Measurements from ENCODE around the gene ZNF410. TPM values are rescaled to one million over a fixed set of nuclear protein-coding genes. Genes with fewer than 3 reads are reported as not detected.
"Not testable (repeated sequence)": the region's sequence is repeated elsewhere in the genome, so short reads cannot be mapped to it uniquely, and the experiment has no call there.

The ZNF410 gene, protein sequence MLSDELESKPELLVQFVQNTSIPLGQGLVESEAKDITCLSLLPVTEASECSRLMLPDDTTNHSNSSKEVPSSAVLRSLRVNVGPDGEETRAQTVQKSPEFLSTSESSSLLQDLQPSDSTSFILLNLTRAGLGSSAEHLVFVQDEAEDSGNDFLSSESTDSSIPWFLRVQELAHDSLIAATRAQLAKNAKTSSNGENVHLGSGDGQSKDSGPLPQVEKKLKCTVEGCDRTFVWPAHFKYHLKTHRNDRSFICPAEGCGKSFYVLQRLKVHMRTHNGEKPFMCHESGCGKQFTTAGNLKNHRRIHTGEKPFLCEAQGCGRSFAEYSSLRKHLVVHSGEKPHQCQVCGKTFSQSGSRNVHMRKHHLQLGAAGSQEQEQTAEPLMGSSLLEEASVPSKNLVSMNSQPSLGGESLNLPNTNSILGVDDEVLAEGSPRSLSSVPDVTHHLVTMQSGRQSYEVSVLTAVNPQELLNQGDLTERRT
- 62.0 TPM for total RNA-seq

DNA sequence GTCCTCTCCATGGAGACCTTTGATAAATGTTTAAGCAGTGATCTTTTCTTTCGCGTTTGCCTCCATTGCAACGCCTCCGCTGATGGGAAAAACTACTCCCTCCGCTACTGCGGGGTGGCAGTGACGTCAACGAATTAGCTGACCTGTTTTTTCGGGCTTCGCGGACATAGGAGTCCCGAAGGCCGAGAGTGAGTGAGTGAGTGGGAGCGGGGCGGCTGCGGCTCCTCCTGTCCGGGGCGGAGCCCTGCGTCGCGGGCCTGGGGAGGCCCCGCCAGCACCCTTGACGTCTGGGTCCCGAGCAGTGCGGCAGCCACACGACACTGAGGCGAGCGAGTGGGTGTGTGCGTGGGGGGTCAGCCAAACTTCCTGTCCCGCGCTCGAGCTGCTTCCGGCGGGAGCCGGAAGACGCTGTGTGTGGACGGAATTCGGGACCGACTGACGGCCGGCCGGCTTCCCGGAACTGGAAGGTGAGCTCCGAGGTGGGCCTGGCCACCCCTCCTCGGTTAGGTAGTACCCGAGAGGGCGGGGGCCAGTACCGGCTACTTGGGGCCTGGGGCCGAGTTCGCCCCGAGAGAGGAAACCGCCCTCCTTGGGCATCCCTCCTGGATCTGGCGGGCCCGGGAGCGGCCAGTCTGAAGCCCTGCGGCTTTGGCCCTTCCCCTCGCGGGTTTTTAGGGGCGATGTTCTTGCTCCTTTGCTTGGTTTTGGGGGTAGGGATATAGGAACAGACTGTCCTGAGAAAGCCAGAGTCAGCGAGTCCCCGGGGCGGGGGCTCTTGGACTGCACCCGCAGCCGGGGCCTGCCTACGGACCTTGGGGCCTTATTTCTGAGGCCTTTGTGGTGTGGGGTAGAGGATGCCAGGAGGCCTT is at the start of gene ZNF410:
Gene ZNF410, plus strand, starts transcription at position 411 of the 869 bp plus-strand sequence. CDS start 5,317 bp downstream, outside the sequence.
- peak; percentile 97 for DNase-seq

DNA sequence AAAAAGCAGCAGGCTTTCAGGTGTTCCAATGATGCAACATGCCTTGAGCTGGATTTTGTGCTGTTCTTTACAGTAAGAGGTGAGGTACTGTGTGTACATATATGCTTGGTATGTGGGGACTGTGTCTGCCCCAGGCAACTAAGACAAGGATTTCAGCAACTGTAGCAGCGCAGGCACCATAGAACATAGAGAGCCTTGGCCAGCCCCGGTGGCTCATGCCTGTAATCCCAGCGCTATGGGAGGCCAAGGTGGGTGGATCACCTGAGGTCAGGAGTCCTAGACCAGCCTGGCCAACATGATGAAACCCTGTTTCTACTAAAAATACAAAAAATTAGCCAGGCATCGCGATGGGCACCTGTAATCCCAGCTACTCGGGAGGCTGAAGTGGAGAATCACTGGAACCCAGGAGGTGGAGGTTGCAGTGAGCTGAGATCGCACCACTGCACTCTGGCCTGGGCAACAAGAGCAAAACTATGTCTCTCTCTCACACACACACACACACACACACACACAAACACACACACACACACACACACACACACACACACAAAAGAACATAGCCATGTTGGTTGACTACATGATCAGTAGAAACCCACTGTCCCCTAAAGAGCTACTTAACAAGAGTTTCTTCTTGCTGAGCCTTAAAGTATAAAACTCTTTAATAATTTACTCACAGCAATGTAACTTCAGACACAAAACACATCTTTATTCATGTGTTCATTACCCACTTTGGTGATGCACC is 48.2 kb upstream of the ZNF410 start:
- DNase-seq, result not testable (repeated sequence)

DNA sequence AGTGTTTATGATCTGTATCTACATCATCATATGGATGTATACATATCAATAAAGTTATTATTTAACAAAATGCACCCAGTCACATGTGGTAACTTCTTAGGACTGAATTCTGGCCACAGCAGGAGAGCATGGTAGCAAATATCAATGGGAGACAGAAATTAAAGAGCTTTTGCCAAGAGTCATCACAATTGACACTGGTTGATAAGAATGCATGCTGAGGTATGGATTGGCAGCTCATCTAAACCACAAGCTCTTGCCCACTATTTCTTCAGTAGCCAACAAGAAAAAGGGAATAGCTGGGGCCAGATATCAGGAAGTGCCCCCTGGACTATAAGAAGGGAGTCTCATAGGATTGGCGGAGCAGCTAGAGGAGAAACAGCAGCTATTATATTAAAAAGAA is 44.5 kb upstream of the ZNF410 start:
- DNase-seq, result no peak

DNA sequence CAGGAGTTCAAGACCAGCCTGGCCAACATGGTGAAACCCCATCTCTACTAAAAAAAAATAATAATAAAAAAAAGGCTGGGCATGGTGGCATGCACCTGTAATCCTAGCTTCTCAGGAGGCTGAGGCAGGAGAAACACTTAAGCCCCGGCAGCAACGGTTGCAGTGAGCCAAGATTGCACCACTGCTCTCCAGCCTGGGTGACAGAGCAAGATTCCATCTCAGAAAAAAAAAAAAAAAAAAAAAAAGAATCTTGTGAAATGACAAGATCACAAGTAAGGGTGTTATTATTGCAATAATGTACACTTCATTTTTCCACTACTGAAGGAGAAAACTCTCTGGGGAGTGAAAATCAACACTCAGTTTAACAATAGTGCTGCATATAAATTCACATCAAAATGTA is 43.8 kb upstream of the ZNF410 start:
- no peak for DNase-seq

DNA sequence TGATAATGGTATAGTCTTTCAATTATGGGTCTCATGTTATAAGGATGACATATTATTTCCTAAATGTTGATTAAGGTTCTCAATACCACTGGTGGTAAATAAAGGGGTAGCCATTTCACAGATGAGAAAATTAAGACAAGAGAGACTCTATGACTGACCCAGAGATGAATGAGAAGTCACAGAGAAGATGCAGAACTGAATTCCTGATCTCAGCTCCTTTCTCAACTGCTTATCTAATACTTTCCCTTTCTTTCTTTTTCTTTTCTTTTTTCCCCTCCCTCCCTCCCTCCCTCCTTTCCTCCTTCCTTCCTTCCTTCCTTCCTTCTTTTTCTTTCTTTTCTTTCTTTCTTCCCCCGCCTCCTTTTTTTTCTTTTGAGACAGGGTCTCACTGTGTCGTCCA is 43.4 kb upstream of the ZNF410 start:
- no peak for DNase-seq

DNA sequence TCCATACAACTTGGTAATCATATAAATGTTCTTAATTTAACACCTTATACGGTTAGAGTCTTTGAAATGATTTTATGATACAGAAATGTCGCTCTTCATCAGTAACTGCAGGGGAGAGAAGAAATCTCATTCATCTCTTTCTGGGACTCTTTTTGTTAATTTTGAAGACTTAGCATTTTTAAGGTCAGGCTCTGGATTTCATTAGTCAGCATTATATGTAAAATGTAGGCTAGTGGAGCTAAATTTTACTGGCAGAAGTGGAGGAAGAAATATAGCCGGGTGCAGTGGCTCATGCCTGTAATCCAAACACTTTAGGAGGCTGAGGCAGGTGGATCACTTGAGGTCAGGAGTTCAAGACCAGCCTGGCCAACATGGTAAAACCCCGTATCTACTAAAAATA is 39.7 kb upstream of the ZNF410 start:
- no peak for DNase-seq

DNA sequence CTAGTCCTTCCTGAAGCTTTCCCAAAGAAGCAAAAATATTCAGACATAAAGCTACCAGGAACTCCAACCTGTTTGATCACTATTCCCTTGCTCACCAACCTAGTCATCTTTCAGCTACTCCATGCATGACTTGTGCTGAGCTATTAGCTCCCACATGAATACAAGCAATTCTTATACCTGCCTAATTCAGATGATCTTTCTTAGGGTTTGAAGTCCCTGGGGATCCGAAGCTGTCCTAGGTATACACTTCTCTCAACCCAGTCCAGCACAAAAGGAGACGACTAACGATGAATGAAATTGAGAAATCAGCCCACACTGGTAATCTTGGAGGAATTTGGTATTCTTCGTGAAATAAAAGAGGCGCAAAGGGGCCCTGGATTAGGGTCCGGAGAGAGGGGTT is 35.7 kb upstream of the ZNF410 start:
- peak; percentile 50 for DNase-seq

DNA sequence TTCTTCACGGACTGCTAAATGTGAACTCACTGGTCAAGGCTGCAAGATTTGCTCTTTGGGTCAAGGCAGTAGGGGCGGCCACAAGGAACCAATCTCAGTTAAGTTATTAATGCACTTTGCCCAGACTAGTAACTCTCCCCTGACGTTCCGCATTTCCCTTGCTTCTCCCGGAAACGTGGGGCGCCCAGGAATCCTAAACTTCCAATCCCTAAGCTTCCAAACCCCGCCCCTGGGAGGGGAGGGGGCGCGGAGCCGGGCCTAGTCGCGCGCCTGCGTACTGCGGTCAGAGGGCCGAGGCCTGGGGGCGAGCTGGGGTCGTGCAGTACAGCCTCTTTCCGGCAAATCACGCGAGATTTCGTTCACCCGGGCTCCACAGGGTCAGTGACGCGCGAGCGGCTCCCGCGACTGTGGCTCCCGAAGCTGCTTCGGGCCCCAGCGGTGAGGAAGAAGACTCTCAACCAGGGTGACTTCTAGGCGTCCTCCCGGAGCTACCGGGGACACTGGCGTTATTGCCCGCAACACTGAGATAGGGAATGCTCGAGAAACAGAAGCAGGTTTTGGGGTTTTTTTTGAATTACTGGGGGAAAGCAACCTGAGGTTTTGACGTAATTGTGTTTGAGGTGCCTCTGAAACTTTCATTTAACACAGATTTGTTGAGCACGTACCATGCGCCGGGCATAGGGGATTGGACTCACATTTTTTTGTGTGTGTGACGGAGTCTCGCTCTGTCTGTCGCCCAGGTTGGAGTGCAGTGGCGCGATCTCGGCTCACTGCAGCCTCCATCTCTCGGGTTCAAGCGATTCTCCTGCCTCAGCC is 34.9 kb upstream of the ZNF410 start, which contains the start of gene PTGR2:
Gene PTGR2, plus strand, starts transcription at position 265 of the 816 bp plus-strand sequence. CDS start 7,032 bp downstream, outside the sequence.
- DNase-seq, result peak; percentile 99

DNA sequence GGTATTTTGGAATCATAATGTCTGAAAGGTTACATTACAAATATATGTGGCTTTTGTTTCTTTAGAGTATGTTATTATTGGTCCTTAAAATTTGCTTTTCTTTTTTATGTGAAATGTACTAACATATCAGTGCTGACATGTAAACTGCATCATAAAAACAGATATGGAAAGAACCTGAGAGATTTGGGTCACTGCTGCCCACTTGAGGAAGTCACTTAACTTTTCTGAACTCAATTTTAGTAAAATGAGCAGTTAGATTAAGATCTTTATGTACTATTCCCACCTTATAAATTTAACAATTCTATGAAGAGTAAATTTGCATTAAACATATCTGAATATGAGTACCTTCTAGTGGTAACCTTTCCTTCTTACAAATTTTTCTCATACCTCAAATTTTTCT is 27.5 kb upstream of the ZNF410 start:
- no peak for DNase-seq

DNA sequence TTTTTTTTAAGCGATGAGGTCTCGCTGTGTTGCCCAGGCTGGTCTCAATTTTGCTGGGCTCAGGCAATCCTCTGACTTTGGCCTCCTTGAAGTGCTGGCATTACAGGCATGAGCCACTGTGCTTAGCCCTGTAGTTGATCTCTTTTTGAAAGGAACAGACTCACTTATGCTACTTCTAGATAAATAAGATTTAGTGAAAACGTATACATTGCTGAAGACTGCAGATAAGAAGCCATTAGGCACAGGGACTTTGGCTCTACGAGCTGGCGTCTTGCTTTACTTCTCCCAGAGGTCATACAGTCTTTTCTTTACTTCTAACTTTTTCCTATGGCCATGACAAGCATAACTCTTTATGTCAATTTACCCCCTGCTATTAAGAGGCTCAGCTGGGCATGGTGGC is 25.6 kb upstream of the ZNF410 start:
- DNase-seq, result no peak

DNA sequence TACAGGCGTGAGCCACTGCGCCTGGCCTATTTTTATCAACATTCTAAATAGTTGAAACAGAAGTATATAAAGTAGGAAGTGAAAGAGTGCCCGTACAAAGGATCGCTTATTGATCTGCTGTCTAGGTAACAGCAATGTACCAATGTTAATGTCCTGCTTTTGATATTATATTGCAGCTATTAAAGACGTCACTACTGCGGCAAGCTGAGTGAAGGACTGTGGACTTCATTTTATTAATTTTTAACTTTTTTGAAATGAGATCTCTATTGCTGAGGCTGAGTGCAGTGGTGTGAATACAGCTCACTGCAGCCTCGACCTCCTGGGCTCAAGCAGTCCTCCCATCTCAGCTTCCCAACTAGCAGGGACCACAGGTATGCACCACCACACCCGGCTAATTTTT is 24.2 kb upstream of the ZNF410 start:
- DNase-seq, result no peak

DNA sequence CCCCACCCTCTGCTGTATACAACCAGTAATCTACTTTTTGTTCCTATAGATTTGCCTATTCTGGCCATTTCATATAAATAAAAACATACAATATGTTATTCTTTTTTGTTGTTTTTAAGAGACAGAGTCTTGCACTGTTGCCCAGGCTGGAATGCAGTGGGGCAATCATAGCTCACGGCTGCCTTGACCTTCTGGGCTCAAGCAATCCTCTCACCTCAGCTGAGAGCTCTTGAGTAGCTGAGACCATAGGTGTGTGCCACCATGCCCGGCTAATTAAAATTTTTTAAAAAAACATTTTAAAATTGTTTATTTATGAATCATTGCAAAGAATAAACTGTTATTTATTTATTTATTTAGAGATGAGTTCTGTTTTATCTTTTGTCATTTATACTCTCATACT is 23.4 kb upstream of the ZNF410 start:
- no peak for DNase-seq

DNA sequence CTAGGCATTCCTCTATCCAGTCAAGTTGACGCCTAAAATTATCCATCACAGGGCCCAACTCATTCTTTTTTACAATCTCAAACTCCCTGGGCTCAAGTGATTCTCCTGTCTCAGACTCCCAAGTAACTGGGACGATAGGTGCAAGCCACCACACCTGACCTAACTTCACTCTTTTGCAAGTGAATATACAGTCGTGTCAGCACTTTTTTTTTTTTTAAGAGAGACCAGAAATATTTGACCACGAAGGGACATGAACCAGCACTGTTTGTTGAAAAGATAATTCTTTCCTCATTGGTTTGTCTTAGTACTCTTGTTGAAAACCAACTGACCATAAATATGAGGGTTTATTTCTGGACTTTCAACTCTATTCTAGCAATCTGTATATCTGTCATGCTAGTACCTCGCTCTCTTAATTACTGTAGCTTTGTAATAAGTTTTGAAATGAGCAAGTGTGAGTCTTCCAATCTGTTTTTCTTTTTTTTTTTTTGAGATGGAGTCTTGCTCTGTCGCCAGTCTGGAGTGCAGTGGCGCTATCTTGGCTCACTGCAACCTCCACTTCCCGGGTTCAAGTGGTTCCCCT is 21.0 kb upstream of the ZNF410 start:
- DNase-seq, result no peak

DNA sequence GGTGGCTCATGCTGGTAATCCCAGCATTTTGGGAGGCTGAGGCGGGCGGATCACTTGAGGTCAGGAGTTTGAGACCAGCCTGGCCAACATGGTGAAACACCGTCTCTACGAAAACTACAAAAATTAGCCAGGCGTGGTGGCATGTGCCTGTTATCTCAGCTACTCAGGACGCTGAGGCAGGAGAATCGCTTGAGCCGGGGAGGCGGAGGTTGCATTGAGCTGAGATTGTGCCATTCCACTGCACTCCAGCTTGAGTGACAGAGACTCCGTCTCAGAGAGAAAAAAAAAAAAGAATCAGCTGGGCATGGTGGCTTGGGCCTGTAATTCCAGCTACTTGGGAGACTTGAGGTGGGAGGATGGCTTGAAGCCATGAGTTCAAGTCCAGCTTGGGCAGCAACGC is 16.9 kb upstream of the ZNF410 start:
- DNase-seq, result not testable (repeated sequence)

DNA sequence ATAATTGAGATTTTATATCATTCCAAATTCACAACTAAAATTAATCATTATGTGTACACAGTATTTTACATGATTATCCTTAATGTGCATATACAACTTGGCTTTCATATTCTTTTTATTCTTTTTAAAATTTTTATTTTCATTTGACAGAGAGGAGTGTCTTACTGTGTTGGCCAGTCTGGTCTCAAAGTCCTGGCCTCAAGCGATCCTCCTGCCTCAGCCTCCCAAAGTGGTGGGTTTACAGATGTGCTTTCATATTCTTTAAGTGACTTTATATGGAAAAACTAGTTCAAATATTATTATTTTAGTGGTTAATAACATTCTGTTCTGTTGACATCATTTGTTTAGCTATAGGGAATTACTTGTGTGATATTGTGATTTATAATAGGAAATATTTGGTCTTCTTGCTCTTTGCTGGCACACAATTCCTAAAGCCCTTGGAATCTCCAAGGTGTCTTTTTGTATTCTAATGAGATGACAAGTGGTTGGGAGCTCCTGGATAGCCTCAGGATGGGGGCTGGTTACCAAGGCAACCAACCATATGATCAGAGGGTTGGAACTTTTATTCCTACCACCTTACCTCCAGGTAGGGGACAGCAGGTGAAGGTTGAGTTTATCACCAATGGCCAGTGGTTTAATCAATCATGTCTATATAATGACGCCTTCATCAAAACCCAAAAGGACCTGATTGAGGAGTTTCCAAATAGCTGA is 16.0 kb upstream of the ZNF410 start:
- no peak for DNase-seq

DNA sequence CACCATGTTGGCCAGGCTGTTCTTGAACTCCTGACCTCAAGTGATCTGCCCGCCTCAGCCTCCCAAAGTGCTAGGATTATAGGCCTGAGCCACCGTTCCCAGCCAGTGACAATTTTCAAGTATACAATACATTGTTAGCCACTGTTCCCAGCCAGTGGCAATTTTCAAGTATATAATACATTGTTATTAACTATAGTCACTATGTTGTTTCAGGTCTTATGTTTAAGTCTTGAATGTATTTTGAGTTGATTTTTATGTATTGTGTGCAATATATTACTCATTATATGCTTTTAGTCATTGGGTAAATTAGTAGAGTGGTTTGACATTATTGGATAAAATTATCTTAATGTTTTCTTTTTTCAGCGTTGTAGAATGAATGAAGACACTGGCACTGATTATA is 13.0 kb upstream of the ZNF410 start:
- no peak for DNase-seq

DNA sequence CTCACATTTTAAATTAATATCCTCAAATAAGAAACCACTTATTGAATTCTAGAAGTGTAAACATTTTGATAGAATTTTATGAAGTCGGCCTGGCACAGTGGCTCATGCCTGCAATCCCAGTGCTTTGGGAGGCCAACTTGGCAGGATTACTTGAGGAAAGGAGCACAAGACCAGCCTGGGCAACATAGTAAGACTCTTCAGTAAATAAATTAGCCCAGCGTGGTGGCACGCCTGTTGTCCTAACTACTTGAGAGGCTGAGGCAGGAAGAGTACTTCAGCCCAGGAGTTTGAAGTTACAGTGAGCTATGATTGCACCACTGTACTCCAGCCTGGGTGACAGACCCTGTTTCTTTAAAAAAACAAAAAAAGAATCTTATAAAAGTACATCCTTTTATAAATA is 8.9 kb upstream of the ZNF410 start:
- no peak for DNase-seq

DNA sequence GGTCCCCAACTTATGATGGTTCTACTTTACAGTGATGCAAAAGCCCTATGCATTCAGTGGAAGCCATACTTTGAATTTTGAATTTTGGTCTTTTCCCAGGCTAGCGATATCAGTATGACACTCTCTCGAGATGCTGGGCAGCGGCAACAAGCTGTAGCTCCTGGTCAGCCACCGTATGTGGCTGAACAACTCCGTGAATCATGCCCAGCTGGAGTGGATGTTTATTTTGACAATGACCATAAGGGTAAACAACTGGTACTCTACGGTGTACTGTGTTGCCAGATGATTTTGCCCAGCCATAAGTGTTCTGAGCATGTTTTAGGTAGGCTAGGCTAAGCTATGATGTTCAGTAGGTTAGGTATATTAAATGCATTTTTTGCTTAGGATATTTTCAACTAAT is 8.2 kb upstream of the ZNF410 start:
- no peak for DNase-seq

DNA sequence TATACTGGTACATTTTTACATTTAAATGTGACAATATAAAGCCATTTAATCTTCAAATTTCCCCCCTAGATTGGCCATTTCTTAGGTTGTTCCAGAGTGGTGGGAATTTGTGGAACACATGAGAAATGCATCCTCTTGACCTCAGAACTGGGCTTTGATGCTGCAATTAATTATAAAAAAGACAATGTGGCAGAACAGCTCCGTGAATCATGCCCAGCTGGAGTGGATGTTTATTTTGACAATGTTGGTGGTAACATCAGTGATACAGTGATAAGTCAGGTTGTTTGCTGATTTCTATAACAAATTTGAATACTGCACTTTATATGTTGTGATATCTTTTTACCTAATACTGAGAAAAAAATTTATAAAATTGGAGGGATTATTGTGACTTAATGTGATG is 7.6 kb upstream of the ZNF410 start:
- DNase-seq, result no peak

DNA sequence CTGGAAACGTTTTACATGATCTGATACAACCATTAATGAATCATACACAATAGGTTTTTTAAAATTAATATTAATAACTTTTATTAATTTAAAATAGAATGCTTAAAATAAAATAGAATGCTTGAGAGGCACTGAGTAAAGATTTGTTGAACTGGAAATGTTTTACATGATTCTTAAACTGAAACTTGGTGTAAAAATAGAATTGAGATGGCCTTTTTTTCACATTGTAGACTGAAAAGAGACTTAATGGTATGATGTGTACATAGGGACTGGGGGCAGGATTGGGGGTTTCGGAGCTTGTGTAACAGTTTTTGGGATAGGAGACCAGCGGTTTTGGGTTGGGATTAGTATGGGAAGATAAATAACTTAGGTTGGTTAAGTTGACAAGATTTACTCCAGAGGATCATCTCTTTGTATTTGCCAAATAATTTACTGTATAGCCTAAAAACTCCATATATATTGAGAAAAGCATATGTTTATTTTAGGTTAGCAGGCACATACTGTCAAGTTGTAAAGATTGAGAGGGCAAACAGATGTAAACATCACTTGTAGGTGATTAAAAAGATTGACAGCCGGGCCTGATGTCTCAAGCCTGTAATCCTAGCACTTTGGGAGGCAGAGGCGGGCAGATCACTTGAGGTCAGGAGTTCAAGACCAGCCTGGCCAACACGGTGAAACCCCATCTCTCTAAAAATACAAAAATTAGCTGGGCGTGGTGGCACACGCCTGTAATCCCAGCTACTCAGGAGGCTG is 2.0 kb upstream of the ZNF410 start:
- DNase-seq, result no peak

Measured in tongue (tissue), 2 donors.